ENCODE measurements around the gene ENPP1.

Gene ENPP1

DNA sequence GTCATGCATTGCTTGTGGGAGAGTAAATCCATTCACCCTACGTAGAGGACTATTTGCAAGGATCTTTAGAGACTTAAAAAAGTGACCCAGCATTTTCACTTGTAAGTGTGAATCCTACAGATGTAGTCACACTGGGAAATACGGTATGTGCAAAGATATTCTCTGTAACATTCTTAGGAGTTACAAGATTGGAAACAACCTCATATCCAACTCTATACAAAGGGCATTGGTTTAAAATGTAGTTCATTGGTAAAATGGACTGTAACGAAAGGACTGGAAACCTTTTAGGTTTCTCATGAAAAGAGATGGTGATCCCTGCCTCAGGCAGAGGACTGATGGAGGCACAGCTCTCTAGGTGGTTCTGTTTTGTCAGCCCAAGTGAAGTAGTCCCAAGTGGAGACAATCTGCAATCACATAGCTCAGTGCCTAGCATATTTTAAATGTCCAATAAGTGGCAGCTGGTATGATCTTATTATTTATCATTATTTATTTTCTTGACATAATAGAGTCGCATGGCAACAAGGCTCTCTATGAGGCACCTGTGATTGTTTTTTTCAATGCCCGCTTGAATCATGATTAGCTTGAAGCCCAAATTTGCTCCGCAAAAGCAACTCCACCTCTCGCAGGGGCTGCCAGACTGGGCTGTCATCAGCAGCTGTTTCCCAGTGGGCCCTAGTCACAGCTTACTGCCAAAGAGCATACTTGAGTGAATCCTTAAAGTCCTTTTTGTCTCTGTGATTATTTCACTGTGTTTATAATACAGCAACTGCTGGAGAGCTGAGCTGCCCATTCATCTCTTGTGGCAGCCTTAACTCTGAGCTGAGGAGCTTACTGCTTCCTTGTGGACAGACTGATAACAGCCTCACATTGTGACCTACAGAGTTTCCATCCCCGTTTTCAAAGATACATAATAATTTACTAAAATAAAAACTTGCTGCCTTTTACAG, 19.8 kb upstream of the ENPP1 start:
- DNase-seq, result peak; percentile 74

- no peak for DNase-seq
Measured at GRCh38 chr6:131789219-131789618, 18.6 kb upstream of the ENPP1 start.

- no peak for DNase-seq
Measured at GRCh38 chr6:131791476-131791875, 16.3 kb upstream of the ENPP1 start.

- no peak for DNase-seq
Measured at GRCh38 chr6:131792091-131792496, 15.7 kb upstream of the ENPP1 start.

DNA sequence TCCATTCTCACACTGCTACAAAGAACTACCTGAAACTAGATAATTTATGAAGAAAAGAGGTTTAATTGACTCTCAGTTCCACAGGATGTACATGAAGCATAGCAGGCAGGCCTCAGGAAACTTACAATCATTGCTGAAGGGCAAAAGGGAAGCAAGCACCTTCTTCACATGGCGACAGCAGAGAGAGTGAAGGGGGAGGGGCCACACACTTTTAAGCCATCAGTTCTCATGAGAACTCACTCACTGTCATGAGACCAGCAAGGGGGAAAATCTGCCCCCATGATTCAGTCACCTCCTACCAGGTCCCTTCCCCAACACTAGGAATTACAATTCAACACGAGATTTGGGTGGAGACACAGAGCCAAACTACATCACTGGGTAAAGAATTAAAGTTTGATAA, 12.5 kb upstream of the ENPP1 start:
- no peak for DNase-seq

- no peak for DNase-seq
Measured at GRCh38 chr6:131802347-131802746, 5.5 kb upstream of the ENPP1 start.

DNA sequence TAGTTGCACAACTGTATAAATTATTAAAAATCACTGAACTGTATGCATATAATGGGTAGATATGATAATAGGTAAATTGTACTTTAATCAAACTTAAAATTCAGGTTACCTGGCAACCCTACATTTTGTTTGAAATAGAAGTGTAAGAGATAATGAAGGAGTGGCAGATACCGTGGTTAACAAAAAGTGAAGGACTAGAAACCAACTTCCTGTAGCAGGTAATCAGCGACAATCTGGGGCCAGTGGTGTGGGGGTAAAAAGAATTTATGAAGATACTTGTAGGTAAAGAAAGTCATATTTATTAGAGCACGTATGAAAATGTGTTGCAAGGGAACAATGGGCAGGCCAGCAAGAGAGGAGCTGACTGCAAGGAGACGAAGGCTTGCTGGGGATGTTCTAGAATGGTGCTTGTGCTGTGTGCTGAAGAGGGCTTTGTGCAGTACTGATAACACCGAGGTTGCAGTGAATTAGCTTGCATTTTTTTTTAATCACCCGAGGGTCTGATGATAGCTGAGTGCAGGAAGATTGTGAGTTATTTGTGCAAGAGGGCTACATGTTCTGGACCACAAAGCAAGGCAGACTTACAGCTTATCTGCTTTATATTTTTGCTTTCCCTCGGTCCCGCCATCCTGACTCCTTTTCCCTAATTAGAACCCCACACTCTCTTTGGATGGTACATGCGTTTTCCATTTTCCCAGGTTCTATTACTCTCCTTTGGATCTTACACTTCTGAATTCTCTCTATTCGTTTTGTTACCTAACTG, 4.6 kb upstream of the ENPP1 start:
- DNase-seq, result no peak

DNA sequence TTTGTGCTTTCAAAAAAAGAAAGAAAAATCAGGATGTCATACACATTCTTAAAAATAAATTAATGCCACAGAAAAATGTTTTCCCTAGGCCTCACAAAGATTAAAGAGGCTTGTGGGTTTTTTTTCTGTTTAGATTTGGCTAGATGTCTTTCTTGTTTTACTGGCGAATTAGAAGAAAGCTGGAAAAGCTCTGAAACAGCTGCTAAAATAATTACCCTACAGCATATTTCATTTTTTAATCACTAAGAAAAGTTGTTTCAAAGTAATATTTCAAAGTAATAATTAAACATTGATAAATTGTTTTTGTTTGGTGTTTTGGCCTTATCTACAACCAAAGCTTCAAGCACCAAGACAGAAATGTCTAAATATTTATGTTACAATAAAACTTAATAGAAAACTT, 3.7 kb upstream of the ENPP1 start:
- DNase-seq, result no peak

DNA sequence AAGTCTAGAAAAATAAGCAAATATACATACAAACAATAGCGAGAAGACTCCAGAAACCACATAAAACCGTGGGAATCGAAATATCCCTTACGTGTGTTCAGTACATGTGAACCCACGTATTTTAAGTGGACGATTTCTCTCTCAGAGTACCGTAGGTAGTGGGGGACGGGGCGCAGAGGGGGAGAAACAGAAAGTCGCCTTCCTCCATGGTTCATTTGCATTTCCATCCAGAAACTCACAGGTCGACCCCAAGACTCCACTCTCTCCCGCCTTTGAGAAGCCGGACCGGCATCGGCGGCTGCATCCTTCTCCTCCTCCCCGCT, 538 bp upstream of the ENPP1 start:
- DNase-seq, result no peak

DNA sequence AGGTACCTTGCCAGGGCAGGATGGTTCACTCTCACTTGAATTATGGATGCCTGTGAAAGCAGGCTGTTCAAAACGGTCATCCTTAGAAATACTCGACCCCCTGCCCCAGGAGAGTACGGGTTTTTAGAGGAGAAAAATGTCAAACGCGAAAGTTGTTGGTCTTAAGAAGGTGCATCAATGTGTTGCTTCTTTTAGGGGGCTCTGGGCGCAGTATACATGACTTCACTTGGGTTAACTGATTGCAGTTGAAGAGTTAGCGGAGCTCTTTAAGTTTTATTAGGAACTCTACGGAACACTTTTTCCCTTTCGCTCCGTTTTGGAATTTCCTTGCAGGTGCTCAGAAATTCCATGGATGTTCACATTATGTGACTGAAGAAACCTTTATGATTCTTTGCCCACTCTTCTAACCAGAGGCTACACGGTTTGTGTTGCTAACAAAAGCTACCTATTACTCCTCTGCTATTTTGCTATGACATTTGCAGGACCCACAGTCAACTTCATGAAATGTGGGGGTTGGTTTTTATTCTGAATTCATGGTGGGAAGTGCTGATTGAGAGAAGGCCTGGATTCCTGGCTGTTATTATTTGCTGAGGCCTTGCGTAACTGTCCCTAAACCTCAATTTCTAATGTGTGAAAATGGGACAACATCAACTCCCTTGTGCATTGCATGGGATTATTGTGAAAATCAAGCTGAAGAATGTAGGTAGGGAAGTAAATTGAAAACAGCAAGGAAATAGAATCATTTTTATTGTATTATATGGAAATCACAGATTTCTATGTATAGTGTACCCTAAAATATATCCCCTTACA, 845 bp downstream of the ENPP1 start:
- DNase-seq, result no peak

DNA sequence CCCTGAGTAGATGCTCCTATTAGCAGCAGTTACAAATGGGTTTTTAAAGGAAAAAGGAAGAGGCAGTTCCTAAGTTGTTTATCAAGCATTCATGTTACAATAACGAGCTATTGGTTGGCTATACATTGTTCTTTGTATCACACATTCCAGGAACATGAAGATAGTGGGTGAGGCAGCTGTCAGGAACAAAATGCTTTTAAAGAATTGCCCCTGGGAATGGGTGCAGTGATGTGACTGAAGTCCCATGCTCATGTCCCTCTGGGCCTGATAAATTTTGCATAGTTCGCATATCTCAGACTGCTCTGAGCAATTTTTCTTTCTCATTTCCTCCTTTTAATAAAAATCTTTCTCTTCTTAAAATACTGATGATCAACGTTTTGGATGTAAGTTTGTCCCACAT, 3.7 kb downstream of the ENPP1 start:
- no peak for DNase-seq

DNA sequence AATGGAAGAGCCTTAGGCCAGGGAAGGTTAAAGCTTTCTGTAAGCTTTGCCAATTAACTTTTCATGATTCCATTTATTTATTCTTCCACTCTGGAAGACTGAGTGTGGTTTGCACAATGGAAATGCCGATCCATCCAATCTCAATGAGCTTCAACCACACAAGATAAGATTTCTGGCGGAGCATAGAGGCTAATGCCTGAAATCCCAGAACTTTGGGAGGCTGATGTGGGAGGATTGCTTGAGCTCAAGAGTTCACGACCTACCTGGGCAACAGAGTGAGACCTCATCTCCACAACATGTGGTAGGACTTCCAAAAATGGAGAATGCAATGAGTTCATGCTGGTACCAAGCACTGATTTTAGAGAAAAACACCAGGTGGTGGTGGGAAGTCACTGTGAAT, 6.2 kb downstream of the ENPP1 start:
- DNase-seq, result no peak

DNA sequence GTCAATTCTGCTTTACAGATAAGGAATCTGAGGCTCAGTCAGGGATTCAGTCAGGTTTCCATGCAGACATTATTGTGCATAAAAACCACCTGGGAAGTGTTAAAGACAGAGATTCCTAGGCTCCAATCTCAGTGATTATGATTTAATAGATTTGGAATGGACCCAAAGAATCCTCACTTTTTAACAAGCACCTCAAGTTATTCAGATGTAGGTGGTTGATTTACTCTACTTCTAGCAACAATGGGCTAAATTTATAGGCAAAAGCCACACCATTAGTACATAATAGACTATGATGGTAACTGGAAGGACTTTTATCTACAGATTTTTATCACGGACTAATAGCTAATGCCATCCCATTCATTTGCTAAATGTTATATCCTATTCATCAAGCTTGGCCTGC, 9.0 kb downstream of the ENPP1 start:
- DNase-seq, result no peak

DNA sequence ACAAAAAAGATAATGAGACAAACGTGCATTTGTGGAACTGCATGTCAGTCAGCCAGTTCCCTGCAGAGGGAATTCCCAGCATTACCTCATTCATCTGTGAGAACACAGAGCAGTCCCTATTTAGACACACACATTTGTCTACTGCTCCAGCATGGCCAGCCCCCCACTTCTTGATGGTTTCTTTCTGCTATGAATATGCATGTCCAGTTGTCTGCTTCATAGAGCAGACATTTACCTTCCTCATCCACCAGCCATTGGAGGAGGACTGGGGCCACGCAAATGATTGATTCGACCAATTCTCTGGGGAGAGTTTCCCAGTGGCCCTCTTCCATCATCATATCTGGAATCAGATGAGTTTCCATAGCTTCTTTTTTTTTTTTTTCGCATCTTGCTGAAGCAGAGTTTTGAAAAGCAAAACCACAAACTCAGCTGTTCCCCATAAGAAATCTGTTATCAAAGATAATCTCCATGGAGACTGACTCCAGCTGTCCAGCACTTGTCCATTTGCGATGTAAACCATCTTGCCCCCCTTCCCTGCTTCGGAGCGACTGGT, 11.8 kb downstream of the ENPP1 start:
- no peak for DNase-seq

GRCh38 chr6:131821010-131821807, 13.4 kb downstream of the ENPP1 start:
- no peak for DNase-seq

DNA sequence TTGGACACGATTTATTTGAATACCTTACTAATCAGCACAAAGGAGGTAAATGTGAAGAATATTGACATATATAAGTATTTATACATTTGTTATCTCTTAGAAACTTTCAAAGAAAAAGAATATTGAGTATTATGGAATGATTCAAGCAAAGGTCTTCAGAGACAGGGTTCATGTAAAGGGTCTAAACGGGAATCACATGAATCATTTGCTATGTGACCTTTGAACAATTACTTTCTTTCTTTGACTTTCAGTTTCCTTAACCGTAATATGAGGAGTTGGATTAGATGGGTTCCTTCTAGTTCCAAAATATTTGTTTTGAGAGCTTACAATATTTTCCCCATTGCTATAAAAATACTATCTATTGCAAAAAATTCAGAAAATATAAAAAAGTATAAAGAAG, 14.3 kb downstream of the ENPP1 start:
- no peak for DNase-seq

DNA sequence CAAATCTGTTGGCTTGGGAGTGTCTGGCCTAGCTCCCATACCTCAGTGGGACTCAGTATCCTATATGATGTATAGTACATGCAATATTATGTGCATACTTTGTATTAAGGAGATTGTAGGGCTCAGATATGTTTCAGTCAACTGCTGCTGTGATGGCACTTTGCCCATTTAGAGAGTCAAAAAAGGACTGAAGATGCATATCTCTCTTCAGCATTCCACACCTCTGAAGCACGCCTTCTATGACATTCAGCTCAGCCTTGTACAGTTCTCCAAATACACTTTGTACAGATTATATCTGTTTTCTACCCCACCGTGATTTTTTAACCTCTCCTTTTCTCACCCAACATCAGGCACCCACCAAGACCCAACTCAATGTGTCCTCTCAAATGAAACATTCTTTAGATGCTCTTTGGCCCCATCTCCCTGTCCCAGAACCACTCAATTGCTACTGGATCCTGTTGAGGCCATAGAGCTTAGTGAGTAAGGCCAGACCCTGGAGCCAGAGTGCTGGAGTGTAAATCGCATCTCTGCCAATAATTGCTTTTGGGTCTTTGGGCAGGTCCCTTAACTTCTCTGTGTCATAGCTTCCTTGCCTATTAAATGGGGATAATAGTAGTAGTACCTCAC, 15.6 kb downstream of the ENPP1 start:
- DNase-seq, result no peak

DNA sequence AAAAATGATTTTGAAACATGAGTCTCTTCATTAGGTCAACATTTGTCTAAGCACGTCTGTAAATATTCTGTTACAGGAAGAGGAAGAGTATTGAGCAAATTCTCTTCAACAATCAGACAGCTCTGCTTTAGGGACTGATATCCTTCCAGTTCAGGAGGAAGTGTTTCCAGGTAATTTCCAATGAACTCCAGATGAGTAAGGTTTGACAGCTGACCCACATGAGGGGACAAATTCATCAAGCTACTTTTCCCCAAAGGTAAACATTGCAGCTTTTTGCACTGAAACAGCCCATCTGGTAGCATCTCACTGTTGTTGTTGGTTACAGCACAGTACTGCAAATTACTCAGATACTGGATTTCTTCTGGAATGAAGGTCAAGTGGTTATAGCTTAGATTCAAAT, 18.1 kb downstream of the ENPP1 start:
- DNase-seq, result no peak

GRCh38 chr6:131828080-131828479, 20.3 kb downstream of the ENPP1 start:
- DNase-seq, result no peak

DNA sequence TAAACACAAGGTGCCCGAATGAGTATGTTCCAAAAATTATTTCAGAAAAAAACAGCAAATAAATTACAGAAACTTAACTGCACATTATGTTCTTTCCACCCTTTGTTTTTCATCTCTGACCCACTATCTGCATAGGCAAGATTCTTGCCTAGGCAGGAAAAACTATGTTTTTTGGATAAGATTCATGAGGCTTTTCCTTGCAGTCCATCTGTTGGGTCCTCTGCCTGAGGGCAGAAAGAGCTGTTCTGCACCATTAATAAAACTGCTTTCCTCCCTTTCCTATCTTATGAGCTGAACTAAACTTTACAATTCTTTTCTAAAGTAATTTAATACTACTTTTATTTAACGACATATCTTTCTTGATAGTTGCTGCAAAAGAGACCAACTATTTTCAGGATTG, 21.1 kb downstream of the ENPP1 start:
- no peak for DNase-seq

DNA sequence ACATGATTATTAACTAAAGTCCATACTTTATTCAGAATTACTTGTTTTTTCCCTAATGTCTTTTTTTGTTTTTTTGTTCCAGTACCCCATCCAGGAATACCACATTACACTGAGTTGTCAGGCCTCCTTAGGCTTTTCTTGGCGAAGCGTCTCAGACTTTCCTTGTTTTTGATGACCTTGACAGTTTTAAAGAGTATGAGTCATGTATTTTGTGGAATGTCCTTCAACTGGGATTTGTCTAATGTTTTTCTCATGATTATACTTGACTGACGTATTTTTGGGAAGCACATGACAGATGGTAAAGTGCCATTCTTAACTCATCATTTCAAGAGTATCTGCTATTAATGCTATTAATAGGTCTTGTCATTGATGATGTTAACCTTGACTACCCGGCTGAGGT, 23.6 kb downstream of the ENPP1 start:
- DNase-seq, result no peak

DNA sequence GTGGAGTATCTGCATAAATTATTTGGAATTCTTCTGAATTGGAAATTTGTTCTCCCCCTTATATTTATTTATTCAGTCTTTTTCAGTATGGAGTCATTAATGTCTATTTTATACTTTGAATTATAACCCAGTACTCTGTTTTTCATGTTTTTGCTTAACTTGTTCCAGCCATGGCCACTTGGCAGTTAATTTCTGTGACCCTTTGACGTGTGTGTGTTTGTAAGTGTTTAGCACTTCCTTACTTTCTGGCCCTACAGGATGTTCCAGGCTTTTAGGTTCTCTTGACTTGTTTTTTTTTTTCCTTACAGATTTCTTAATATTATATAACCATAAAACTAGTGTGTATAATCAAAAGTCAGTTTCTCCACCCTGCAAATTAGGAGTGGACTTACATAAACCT, 24.1 kb downstream of the ENPP1 start:
- DNase-seq, result no peak

All from right forelimb (tissue), 1 donor.